Measurements from ENCODE around the gene TENM3.

TENM3 gene

DNA sequence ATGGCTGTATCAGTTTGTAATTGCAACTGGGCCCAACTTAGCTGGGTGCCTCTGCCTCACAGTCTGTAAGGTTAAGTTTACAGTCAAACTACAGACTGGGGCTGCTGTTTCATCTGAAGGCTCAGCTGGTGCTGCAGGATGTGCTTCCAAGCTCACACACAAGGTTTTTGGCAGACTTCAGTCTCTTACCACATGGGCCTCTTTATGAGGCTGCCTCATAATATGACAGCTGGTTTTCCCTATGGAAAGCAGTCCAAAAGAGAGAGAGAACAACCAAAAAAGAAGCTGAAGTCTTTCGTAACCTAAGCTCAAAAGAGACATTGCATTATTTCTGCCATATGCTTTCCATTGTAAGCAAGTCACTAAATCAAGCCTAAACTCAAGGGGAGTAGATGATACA, 402.3 kb downstream of the TENM3 start:
- DNase-seq, result no peak

DNA sequence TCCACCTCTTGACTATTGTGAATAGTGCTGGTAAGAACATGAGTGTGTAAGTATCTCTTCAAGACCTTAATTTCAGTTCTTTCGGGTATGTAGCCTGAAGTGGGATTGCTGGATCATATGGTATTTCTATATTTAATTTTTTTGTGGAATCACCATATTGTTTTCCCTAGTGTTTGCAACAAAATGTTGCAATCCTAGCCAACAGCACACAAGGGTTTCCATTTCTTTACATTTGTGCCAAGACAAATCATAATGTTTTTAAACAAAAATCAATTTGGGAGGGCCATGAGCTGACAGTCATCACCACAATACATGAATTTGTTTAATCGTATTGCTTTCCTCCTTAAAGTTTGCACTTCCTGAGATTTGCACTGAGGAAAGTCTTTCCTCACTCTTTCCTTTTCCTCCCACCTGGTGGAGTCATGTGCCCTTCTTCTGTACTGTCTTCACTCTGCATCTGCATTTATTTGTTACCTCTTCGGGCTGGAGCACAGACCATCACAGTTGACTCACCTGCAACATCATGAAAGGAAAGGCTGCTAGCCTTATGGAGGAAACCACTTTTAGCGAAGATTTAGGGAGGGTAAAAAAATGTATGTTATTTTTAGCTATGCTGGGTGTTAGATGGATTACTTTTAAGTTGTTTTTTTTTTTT, 404.6 kb downstream of the TENM3 start:
- no peak for DNase-seq

DNA sequence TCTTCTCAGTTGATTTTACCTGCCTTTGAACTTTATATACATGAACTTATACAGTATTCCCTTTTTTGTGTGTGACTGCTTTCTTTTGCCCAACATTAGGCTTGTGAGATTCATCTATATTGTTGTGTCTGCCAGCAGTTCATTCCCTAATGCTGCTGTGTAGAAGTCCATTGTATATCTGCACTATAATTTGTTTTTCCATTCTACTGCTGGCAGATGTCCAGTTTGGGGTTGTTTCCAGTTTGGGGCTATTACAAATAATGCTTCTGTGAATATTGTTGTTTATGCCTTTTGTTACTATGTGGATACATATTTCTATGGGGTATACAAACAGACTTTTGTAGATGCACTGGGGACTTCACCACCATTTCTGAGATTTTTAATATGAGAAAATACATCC, 405.6 kb downstream of the TENM3 start:
- no peak for DNase-seq

DNA sequence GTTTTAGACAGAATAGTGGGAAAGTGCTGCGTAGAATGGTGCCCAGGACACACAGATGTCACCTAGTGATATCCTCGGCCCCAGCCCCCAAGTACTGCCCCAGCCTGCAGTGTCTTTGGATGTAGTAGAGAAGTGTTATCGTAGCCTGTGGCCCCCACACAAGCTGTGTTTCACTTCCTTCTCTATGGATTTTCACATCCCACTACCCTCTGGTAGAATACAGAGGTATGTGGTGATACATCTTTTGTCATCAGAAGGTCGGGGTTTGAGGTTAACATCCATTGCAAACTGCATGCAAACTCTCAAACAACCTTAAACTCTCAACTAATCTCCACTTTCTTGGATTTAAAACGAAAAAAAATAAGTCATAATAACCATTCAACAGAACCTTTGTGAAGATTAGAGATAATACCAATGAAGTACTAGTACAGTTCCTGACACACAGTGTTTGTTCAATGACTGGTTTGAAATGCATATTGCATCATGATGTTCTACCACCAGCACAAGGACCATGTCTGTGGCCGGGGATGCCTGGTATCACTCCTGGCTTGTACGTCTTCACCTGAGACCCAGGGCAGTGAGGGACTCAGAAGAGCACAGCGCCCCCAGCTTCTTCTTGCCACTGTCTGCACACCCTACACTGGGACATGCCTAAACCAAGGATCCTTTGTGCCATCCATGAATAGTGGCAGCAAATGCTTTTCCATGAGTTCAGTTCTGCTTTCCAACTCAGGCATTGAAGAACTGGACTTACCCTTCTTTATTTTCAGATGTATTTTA, 406.7 kb downstream of the TENM3 start:
- DNase-seq, result no peak

DNA sequence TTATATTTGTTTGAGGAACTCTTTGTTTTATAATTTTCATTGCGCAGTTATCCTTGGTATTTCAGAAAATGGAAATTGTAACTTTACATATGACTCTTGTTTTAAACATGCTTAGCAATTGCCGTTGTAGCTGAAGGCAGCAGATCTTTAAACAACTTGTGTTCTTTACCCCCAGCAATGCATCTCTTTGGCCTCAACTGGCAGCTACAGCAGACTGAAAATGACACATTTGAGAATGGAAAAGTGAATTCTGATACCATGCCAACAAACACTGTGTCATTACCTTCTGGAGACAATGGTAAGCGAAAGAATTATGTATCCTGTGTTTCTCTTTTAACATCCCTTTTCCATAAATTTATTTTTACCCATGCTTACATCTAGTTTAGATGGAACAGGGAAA, 410.4 kb downstream of the TENM3 start:
- no peak for DNase-seq

DNA sequence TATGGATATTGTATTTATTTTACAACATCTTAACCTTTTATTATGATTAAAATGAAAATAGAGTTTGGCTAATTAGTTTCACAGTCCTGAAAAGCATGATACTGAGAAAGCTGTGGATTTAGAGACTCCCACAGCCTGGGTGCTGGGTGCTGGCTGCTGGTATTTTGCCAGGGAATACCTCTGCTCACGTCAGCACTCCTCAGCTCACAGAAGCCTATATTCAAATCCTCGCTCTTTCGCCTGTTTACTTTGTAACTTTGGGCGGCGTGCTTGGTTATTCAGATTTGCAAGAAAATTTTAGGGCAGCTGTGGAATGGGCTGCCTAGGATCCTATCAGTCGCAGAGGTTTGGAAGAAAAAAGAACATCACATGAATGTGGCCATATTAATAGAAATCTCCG, 412.1 kb downstream of the TENM3 start:
- DNase-seq, result no peak

DNA sequence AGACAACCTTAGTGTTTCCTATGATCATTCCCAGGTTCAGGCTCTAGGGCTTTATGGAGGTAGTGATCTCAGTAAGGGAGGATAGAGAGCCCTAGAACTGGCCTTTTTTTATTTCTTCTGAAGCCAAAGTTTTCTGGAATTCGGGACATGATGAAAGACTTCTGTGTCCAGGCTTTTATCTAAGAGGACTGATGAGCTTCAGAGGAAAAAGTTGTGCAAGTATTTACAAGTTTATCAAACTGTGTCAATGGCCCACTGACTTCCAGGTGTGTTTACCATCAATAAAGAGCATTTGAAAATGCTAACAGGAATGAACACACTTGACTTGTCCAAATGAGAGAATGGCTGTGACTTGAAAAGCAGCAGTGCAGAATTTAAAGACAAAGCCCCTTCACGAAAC, 419.3 kb downstream of the TENM3 start:
- no peak for DNase-seq

DNA sequence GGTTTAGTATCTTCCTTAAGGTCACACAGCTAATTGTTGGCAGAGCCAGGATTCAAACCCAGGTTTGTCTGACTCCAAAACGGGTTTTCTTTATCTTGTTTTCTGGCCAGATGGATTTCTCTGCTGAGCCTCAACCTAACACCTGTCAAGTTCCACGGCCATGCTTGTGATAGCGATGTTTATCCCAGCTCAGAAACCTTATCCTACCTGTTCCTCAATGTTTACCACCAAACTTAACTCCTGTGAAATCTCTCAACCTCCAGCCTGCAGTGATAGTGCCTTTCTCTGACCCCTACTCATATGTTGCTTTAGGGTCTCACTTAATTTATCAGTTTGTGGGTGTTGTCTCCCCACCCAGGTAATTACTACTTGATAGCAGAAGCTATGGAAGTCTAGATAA, 428.0 kb downstream of the TENM3 start:
- no peak for DNase-seq

DNA sequence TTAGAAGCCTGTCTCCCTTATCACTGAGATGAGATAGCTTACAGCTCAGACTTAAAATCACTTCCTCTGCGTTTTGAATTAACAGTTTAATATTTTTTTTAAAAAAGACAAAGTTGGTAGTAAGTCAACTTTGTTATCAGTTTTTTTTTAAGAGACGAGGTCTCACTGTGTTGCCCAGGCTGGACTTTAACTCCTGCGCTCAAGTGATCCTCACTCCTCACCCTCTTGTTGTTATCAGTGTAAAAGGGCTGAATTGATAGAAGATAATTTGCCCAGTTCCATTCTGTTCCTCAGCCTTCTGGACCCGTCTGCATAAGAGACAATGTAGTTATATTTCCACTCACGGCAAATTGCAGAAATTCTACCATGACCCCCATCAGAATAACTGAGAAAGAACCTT, 428.5 kb downstream of the TENM3 start:
- no peak for DNase-seq

DNA sequence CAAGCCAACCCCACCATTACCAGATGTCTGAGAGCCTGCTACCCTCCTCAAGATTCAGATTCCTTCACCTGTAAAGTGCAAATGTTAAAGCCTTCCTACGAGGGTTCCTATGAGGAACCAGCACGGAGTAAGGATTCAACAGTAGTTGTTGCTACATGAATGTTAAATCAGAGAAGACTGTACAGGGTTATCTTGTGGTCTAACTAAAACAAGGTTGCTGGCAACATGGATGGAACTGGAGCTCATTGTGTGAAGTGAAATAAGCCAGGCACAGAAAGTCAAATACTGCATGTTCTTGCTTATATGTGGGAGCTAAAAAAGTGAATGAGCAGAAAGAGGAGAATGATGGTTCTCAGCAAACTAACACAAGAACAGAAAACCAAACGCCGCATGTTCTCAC, 435.4 kb downstream of the TENM3 start:
- no peak for DNase-seq

DNA sequence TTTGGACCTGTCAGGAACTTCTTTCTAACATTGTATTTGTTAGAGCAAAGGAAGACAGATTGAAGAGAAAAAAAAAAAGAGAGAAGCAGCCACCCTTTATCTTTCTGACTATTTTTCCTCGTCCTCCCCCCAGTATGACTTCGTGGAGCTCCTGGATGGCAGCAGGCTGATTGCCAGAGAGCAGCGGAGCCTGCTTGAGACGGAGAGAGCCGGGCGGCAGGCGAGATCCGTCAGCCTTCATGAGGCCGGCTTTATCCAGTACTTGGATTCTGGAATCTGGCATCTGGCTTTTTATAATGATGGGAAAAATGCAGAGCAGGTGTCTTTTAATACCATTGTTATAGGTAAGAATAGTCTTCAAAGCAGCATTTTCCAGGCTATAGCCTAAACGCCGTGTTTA, 436.3 kb downstream of the TENM3 start:
- no peak for DNase-seq

DNA sequence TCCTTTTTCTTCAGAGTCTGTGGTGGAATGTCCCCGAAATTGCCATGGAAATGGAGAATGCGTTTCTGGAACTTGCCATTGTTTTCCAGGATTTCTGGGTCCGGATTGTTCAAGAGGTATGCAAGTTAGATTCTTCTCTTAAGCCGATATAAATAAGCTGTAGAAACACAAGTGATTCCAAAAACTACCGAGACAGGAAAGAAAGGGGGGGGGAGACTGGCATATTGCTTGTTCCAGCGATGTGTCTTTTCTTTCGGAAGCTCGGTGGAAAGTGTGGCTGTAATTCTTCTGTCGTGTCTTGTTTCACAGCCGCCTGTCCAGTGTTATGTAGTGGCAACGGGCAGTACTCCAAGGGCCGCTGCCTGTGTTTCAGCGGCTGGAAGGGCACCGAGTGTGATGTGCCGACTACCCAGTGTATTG, 437.0 kb downstream of the TENM3 start:
- no peak for DNase-seq

DNA sequence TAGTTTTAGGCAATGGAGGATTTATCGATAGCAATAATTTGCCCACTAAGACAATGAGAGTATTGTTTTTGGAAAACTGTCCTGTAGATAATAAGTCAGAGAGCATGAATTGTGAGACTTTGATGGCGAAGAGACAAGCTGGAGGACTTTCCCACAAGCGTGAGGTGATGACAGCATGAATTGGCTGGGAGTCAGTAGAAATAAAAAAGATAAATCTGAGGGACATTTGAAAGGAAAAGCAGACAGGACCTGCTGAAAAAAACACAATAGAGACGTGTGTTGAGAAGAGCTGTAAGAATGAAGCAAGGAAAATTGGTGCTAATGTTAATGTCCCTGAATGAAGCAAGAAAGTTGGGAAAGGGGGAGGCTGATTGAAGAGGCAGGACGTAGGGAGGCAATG, 440.5 kb downstream of the TENM3 start:
- DNase-seq, result no peak

DNA sequence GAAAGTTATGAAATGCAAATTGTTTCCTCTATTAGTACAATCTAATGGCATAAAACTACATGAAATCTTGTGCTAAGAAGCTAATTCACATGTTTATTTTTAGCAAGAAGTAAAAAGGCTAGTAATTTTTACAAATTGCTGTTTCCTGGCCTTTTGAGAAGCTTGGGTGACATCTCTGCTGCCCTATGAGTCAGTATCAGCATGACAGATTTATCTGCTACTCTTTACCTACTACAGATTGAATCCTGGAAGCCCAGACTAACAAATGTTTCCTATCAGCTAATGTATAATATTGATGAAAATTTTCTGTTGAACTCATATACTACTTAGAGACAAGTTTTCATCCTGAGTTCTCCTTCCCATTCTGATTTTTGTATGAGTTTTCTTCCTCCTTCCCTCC, 441.6 kb downstream of the TENM3 start:
- DNase-seq, result no peak

DNA sequence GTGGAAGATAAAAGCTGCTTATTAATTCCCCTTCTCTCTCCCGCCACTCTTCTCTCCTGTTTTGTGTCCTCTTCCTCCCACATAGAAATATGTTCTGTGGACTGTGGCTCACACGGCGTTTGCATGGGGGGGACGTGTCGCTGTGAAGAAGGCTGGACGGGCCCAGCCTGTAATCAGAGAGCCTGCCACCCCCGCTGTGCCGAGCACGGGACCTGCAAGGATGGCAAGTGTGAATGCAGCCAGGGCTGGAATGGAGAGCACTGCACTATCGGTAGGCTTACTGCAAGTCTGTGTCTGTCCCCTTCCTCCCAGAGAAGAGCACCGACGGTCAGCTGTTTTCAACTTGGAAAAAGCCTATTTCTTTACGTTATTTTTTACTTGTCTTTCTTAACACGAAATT, 444.9 kb downstream of the TENM3 start:
- DNase-seq, result no peak

DNA sequence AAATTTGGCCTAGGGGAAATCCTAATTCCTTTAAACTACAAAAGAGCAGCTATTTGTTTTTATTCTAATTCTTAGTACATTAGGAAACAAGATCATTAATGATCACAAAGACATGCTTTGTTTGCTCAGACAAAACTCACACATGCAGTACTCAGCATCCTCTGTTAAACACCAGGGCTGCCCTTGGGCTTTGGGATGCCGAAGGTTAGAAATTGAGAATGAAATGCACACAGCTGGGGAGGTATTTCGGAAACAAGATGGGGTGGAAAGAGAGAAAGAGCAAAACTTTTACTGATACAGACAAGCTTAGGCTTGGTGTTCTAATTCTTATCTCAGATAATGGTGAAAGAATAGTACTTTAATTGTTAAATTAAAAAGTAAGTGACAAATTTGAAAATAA, 451.3 kb downstream of the TENM3 start:
- DNase-seq, result no peak

DNA sequence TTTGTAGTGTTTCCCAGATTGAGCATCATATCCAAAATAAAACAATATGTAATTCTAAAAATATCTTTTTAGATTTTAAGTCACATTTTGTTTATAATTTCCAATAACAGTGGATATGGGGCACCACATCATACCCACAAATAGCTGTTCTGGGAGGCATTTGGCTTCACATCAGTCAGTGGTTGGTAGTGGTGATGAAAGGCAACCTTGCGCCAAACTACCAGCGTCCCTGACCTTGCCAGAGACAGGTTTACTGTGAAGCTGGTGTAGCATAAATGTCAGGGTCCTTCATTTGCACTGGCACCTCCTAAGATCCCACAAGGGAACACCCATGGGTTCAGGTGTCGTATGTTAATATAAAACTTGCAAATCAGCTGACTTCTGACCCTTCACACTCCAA, 451.8 kb downstream of the TENM3 start:
- no peak for DNase-seq

DNA sequence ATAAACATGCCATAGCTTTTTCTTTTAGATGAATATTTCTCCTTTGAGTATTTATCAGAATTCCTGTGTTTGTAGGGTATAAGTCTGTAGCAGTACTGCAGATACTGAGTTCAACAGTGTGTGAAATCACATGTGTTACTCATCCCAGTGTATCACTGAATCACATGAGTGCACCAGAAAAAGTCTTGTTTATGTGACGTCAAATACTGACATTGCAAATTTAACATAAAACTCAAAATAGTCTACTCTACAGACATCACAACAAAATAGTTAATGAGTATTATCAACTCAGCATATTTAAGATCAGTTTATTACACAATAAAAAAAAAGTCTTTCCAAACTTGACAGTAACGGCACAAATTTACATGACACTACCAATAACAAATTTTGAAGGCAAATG, 452.6 kb downstream of the TENM3 start:
- DNase-seq, result no peak

DNA sequence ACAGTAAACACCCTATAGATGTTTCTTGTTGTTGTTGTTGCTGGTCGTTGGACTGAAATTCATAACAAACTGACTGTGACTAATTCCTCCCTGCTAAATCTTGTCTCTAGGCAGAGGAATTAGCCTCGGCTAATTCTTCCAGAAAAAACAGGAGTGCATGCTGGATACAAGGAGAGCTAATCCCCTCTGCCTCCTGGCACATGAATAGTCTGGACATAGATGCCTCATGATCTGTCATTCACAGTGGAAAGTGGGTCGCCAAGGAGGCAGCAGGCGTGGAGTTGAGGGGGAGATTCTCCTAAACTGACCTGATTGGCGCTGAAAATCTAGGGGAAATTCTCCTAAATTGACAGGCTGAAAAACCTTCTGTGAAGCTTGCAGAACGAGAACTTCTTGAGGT, 453.9 kb downstream of the TENM3 start:
- DNase-seq, result no peak

DNA sequence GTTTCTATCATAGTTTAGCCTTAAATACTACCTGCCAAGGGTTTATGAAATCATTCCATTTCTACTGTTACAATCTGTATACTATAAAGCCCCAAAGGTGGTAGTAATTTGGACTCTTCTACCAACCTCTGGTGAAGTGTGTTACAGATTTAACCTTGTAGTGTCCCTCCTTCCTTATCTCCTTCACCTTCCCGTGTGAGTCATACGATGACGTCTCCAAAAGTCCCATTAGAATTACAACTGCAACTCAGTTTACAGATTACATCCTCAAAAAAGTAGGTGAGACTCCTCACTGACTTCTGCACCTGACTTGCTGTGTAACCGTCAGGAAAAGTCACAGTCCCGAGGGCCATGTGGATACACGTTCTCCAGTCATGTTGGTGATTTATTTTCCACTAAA, 455.0 kb downstream of the TENM3 start:
- no peak for DNase-seq

DNA sequence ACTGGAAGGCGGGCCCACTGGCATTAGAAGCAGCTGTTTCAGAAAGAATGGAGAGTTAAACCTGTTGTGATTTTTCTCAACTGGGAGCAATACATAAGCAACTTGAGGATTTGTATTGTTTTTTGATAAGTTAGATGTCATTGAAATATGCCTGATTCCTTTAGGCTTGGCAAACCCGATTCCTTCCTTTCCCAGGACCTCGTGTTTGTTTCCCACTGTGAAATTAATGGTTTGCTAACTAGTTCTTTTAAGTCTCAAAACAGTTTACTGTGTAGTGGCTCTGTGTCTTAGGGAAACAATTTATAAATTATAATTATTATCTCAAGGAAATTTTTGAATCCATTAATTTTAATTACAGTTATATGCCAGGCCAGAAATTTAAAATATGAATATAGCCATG, 456.0 kb downstream of the TENM3 start:
- DNase-seq, result no peak

DNA sequence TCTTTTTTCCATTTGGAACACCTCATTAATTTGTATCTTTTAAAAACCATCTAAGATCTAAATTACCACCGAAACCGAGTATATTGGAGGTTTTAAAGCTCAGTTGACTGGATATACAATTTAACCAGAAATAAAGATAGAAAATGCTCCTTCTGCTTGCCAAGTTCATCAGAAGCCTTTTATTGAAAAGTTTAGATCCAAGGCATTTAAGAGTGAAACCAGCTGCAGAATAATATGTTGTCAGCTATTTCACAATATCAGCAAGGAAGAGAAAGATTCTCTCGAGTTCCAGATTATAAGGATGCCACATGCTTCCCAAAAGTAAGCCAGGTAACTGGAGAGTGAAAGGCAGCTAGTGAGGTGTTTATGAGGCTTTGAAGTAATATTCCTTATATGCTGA, 456.6 kb downstream of the TENM3 start:
- no peak for DNase-seq

DNA sequence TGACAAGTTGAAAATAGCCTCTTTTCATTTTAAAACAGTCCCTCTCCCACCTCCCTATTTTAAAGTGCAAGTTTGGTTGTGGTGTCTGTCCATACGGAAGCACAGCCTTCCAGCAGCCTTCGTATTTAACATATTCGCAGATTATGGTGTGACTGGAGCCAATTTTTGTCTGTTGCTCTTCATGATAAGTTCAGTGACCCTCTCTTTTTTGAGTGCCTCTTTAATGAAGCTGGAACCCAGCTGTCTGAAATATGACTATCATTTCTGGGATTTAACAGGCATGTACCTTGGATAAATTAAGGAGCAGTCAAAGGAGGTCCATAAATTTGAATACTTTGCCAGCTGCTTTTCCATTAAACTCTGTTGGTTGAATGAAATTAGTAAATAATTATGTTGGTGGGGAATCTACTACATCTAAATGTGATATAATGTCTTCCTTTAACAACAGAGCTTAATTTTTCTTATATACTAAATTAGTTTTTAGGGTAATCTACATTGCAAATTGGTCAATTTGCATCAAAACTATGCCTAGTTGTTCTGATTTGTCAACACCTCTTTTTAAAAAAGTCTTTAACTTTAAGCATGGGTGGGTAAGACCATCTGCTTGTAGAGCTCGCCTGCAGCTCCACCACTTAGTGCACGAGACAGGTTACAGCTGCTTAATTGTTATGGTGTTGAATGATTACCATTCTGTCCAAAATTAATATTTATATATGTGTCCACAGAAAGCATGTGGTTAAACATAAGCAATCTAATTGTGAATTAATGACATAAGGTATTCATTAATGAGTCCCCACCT, 457.4 kb downstream of the TENM3 start:
- DNase-seq, result no peak

DNA sequence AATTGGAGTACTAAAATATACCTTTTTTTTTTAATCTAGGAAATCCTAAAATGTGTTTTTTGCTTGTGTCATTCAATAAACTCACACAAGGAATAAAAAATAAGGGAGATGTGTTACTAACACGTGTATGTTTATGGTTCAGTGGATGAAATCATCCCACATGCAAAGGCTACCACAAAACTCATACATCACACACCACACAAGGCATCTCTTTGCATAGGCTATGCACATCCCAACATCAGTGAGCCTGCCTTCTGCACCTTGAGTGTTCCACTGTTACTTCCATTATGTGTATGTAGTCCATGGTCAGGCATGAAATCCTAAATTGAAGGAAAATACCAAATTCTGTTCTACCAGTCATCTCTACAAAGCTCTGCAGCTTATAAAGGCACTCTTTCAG, 460.9 kb downstream of the TENM3 start:
- DNase-seq, result no peak
